Left renal cortex interstitium (tissue), 4 donors: ENCODE data around the gene RBCK1. TPM values are rescaled to one million over a fixed set of nuclear protein-coding genes. Genes with fewer than 3 reads are reported as not detected.

Experiments used
- DNase-seq, 4 donors: peaks; one replicate each; pipeline ENCODE4 v3.0.0-alpha.2; 2013; ENCODE audit warnings: low read depth in 4 of 4, low spot score in 2 of 4, missing footprints in 1 of 4
- polyA plus RNA-seq, 4 donors: library from polyadenylated mRNA; unstranded; fragments of 120-200 nt; gene quantifications; one replicate each; pipeline ENCODE4 v1.2.1, GENCODE V29; 2013; ENCODE audit not compliant: insufficient read length in 4 of 4

RBCK1 gene
- polyA plus RNA-seq, 4 donors, result 66.5 to 111 (median 91.9) TPM

DNA sequence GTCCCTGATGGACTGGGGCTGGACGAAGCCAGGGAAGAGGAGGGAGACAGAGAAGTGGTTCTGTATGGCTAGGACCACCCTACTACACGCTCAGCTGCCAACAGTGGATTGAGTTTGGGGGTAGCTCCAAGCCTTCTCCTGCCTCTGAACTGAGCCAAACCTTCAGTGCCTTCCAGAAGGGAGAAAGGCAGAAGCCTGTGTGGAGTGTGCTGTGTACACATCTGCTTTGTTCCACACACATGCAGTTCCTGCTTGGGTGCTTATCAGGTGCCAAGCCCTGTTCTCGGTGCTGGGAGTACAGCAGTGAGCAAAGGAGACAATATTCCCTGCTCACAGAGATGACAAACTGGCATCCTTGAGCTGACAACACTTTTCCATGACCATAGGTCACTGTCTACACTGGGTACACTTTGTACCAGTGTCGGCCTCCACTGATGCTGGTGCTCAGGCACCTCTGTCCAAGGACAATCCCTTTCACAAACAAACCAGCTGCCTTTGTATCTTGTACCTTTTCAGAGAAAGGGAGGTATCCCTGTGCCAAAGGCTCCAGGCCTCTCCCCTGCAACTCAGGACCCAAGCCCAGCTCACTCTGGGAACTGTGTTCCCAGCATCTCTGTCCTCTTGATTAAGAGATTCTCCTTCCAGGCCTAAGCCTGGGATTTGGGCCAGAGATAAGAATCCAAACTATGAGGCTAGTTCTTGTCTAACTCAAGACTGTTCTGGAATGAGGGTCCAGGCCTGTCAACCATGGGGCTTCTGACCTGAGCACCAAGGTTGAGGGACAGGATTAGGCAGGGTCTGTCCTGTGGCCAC lies 11.3 kb upstream of the RBCK1 start:
- DNase-seq, result no peak

DNA sequence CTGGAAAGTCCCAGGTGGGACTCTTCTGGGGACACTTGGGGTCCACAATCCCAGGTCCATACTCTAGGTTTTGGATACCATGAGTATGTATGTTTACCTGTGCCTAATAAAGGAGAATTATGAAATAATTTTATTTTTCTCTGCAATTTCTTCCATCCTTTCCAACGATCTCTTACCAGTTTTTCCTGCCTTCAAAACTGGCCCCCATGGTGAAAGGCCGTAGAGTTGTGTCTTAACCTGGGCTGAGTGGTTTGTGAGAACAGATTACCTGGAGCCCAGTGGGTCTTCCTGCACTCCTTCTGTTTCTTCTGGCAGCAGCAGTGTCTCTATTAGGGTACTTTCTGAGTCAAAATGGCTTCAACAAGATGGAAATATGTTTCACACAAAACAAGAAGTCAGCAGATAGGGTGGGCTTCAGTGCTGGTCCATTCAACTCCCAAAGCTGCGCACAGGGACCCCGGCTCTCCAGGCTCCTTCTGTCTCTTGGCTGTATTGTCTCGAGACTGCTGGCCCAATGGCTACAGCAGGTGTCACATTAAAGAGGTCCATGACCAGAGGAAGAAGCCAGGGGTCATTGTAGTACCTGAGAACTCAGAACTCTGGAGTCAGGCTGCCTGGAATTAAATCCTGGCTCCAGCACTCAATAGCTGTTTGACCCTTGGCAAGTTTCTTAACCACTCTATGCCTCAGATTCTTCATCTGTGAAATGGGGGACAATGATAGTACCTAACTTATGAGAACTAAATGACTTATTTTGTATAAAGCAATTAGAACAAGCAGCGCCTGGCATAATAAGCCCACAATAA lies 10.5 kb upstream of the RBCK1 start:
- no peak for DNase-seq

DNA sequence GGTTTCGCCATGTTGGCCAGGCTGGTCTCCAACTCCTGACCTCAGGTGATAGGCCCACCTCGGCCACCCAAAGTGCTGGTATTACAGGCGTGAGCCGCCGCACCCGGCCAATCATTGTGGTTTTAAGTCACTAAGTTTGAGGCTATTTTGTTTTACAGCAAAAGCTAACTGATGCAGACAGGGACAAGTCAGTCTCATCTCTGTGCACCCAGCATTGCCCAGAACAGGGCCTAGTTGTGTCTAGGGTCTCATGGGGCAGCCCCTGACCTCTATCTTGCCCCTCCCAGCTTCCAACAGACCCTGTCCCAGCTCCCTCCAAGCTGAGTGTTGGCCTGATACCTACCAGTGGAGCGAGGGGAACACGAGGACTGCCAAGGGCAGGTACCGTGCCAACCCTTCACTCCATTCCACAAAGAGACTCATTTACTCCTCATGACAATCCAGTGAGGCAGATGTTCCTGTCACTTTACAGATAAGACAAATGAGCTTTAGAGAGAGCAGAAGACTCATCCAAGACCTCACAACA lies 8.9 kb upstream of the RBCK1 start:
- DNase-seq, result no peak

DNA sequence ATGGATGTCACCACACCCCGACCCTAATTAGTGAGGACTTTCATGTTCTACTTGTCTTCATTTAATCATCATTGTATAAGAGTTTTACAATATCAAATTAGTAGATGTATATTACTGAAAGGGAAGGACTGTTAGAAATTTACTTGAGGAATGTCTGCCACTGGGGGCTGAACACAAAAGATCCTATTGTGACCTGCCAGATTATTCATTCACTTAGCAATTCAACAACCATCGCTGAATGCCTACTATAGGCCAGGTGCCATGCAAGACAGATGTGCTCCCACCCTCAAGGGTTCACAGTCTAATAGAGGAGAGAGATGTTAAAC lies 8.0 kb upstream of the RBCK1 start:
- DNase-seq, result no peak

DNA sequence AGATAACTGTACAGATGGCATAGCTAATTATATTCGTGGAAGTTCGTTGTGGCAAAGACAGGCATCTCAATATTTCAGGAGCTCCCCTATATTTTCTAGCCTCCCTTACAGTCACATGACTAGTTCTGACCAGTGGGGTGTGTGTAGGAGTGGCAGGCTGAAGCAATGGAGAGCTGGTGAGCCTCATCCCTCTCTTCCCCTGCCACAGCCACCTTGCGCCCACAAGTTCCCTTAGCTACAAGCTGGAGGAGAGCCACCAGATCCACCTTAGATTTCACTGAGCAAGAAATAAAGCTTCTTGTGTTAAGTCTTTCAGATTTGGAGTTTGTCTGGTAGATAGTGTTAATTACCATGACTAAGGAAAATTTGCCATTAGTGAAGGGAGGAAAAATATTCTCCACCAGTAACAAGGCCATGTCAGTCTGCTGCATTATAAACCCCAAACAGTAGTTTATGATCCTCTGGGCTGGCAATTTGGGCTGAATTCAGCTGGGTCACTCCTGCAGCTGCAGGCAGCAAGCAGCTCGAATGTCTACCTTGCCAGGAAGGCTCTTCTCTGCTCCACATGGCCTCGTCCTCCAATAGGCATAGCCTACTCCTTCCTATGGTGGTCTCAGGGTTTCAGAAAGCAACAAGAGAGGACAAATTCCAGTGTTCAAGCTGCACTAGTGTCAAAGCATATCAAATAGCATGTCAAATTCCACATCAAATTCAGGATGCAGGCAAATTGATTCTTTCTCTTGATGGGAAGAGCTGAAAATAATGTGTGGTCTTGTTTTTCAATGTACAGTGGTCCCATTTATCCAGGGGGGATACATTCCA lies 7.4 kb upstream of the RBCK1 start:
- DNase-seq, result no peak

DNA sequence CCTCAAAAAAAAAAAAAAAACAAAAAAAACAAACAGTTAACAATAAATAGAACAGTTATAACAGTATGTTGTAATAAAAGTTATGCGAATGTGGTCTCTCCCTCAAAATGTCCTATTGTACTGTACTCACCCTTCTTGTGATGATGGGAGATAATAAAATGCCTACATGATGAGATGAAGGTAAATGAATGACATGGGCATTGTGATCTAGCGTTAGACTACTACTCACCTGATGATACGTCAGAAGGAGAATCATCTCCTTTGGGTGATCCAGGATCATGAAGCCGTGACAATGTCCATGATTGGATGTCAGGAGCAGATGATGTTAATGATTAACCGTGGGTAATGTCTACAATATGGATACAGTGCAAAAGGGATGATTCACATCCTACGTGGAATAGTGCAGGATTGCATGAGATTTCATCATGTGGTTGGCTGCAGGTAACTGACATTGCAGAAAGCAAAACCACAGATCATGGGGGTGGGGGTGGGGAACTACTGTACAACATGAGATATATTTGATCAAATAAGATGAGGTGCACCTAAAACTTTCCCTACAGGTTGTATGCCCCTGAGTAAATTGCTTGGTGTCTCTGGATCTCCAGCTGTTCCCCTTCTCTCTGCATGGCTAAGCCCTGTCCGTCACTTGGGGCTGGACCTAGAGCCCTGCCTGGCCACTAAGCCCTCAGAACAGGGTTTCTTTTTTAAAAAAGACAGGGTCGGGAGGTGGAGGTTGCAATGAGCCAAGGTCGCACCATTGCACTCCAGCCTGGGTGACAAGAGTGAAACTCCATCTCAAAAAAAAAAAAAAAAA lies 6.2 kb upstream of the RBCK1 start:
- no peak for DNase-seq

DNA sequence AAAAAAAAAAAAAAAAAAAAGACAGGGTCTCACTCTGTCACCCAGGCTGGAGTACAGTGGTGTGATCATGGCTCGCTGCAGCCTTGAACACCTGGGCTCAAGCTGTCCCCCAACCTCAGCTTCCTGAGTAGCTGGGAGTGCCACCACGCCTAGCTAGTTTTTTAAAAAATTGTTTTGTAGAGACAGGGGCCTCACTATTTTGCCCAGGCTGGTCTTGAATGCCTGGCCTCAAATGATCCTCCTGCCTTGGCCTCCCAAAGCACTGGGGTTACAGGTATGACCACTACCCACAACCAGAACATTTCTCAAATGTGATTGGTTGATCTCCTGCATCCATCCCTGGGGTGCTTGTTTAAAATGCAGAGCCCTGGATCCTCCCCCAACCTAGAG lies 5.6 kb upstream of the RBCK1 start:
- no peak for DNase-seq

DNA sequence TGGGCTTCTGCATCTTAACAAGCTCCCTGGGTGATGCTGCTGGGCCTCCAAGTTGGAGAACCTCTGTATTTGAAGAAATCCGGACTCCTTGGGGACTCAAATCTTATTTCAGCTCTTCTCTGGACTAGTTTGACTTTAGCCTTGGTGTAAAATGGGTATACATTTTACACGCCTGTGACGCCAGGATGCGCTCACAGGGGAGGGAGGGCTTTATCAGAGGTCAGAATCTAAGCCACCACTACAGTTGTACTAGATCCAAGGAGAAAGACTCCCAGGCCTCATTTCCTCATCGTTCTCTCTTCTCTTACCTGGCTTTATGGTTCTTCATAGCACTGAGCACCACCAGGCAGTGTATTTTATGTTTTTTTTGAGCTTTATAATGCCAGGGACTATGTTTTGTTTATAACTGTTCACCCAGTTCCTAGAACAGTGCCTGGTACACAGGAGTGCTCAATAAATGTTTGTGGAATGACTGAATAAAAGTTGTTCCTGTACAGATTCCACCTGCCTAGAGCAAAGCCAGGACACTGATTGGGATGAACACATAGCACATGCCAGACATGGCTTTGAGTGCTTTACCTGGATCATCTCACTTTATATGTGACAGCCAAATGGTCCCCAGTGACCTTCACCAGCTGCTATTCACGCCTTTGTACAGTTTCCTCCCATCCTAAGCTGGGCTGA lies 5.1 kb upstream of the RBCK1 start:
- no peak for DNase-seq

DNA sequence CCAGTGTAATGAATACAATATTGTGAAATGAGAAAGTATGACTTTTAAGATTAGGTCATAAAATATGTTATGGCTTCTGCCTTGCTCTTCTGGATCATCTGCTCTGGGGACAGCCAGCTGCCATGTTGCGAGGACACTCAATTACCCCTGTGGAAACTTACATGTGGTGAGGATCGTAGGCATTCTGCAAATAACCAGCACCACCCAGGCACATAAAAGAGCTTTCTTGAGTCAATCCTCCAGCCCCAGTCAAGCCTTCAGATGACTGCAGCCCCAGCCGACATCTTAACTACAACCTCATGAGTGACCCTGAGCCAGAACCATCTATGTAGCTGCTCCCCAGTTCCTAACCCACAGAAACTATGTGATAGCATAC lies 4.5 kb upstream of the RBCK1 start:
- no peak for DNase-seq

DNA sequence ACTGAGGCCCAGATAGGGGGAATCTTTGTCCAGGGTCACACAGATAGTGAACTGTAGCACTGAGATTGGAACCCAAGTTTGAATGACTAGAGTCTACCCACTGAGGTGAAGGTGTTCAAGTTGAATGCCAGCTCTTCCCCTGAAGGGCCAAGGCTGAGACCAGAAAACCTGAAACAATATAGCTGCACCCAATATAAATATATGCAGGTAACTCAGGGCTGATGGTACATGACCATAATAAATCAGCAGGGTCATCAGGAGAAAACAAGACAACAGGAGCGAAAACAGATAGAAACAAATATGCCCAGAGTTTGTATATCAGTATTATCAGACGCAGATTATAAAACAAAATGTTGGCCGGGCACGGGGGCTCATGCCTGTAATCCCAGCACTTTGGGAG lies 4.0 kb upstream of the RBCK1 start:
- DNase-seq, result no peak

DNA sequence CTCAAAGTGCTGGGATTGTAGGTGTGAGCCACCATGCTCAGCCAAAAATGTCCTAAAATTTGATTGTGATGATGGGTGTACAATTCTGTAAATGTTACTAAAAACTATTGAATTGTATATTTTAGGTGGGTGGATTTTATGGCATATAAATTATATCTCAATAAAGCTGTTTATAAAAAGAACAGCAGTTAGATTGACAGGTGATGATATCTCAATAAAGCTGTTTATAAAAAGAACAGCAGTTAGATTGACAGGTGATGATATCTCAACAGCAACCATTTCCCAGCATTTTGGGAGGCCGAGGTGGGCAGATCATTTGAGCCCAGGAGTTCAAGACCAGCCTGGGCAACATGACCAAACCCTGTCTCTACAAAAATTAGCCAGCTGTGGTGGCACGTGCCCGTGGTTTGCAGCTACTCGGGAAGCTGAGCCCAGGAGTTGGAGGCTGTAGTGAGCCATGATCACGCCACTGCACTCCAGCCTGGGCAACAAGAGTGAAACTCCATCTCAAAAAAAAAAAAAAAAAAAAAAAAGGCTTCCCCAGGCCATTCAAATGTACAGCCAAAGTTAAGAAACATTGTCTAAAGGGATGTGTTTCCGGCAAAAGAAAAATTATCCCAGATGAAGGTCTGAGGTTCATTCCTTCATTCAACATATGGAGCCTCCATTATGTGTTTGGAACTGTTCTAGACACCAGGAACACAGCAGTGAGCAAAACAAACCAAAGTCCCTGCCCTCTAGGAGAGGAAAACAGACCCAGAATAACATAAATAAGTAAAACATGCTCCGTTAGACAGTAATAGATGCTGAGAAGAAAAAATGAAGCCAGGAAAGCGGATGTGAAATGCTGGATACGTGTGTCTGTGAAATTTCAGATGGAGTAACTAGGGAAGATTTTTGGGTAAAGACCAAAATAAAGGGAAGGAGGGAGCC lies 1.6 kb upstream of the RBCK1 start:
- no peak for DNase-seq

DNA sequence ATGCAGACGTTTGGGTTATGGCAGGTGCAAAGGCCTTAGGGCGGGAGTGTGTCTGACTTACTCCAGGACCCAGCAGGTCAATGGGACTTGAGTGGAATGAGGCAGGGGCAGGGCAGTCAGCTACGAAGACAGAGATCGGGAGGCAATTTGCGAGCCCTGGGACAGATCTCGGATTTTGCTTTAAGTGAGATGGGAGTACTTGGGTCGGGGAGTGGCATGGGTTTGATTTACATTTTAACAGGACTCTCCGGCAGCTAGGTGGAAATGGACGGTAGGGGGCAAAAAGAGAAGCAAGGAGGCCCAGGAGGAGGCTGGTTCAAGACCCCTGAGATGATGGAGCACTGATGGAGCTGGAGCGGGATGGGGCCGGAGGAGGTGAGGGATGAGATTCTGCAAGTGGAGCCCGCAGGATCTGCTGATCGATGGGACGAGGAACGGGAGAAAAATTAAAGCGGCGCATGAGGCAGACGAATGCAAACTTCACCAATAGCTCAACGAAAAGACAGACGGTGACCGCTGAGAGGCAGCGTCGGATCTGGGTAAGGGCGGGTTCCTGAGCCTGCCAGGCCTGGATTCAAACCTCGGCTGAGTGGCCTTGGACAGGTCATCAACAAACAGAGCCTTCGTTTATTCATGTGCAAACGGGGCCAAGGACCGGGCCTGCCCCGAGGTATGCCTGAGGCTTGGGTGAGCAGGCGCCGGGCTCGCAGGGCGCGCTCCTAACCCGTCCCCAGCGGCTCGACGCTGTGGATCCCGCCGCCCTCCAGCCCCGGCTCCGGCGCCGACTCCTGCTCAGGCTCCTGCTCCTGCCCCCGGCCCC lies 756 bp upstream of the RBCK1 start:
- DNase-seq, result peak; percentile 36 to 48 (median 44)

DNA sequence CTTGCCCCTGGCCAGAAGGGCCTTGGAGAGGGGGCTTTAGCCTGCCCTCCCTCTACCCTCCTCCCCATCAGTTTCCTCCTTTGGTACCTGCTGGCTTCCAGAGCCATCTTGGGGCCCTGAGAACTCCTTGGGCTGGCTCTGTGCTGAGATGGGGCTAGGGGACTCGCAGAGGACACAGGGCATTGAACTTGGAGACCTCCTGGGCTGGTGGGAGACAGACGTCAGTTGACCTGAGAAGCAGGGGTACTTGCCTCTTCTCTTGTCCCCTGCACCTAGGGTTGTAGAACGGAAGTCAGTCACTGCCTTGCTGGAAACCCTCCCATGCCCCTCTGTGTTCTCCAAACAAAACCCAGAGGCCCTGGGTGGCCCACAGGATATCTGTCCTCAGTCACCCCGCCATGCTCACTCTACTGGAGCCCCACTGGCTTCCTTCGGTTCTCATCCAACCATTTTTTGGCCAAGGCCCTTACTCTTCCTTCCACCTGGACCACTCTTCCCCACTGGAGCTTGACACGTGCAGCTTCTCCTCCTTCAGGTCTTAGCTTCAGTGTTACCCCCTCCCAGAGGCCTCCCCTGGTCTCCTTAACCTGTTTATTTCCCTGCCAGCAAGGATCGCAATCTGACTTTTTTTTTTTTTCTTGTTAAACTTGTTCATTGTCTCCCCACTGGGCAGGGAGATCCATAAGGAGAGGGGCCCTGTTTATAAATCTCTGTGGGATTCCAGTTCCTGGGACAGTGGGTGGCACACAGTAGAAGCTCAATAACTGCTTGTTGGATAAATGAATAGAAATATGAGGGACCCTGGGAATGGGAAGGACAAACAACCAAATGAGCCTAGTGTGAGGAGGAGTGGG lies 971 bp downstream of the RBCK1 start:
- DNase-seq, result no peak

DNA sequence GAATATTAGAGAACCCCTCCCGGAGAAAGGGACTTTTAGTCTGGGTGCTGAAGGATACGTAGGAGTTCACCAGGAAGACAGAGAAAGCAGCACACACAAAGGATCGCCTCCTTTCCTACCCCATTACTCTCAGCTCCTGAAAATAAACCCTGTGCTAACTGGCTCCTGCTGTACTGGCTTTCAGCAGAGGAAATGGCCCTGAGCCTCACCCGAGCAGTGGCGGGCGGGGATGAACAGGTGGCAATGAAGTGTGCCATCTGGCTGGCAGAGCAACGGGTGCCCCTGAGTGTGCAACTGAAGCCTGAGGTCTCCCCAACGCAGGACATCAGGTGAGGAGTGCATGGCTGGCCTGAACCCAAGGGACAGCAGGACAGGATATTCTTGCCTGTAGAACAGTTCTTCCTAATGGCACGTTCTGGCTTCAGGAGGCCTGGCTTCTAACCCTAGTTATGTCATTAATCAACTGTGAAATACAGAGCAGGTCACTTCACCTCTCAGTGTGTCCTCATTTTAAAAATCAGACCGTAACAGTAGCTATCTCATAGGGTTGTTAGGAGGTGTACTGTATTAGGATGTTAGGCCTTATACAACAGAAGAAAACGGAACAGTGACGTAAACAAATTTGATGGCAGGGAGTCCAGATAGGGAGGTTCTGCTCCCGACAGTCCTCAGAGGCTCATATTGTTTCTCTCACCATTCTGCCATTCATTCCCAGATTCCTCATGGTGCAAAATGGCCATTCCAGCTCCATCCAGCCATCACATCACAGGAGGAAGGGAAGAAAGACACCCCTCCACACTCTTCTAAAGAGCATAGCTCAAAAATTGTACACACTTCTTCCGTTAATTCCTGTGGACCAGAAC lies 1.8 kb downstream of the RBCK1 start:
- DNase-seq, result no peak

DNA sequence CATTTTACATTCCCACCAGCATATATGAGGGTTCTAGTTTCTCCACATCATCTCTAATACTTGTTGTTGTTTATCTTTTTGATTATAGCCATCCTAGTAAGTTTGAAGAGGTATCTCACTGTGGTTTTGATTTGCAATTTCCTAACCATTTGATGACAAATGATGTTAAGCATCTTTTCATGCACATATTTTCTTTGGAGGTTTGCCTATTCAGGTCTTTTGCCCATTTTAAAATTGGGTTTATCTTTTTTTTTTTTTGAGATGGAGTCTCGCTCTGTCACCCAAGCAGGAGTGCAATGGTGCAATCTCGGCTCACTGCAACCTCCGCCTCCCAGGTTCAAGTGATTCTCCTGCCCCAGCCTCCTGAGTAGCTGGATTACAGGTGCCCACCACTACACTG lies 4.0 kb downstream of the RBCK1 start:
- DNase-seq, result no peak

DNA sequence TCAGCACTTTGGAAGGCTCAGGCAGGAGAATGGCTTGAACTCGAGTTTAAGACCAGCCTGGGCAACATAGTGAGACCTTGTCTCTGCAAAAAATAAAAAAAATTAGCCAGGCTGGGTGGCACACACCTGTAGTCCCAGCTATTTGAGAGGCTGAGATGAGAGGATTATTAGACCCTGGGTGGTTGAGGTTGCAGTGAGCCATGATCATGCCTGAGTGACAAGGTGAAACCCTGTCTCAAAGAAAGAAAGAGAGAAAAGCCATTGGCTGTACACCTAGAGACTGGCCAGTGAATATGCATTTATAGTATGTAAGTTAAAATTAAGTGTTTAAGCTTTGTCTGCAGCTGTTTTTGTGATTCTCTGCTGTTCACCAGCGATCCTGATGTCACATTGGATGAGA lies 6.1 kb downstream of the RBCK1 start:
- no peak for DNase-seq
